OCI-LY1 (cell line): ENCODE data around the gene STAT4.

Experiments
- EZH2 ChIP-seq: fragments of 200-600 bp; sonication (generic), shearing (Covaris generic); IDR thresholded peaks from 2 replicates; pipeline ENCODE4 v1.8.0; 2017; ENCODE audit warnings: borderline replicate concordance, mixed run types, mild to moderate bottlenecking, antibody characterized with exemption, low read length, moderate library complexity, mixed read lengths
- TF ChIP-seq, protein P1 (sequence below): fragments of 200-600 bp; sonication (generic), shearing (Covaris generic); IDR thresholded peaks from 2 replicates; pipeline ENCODE4 v1.5.1; 2017; ENCODE audit warnings: mild to moderate bottlenecking, antibody characterized with exemption, low read length, moderate library complexity, mixed read lengths

- TF ChIP-seq, protein P1, sequence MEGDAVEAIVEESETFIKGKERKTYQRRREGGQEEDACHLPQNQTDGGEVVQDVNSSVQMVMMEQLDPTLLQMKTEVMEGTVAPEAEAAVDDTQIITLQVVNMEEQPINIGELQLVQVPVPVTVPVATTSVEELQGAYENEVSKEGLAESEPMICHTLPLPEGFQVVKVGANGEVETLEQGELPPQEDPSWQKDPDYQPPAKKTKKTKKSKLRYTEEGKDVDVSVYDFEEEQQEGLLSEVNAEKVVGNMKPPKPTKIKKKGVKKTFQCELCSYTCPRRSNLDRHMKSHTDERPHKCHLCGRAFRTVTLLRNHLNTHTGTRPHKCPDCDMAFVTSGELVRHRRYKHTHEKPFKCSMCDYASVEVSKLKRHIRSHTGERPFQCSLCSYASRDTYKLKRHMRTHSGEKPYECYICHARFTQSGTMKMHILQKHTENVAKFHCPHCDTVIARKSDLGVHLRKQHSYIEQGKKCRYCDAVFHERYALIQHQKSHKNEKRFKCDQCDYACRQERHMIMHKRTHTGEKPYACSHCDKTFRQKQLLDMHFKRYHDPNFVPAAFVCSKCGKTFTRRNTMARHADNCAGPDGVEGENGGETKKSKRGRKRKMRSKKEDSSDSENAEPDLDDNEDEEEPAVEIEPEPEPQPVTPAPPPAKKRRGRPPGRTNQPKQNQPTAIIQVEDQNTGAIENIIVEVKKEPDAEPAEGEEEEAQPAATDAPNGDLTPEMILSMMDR, result no peak
- TF ChIP-seq EZH2, result no peak
Measured at GRCh38 chr2:191041418-191042161, 109.2 kb downstream of the STAT4 start.
